HepG2 (cell line): ENCODE data around the gene CGB8. TPM values are rescaled to one million over a fixed set of nuclear protein-coding genes. Genes with fewer than 3 reads are reported as not detected.

Experiments used
- ARHGAP35 ChIP-seq: sonication (generic); formaldehyde crosslinking; IDR thresholded peaks from 2 replicates; pipeline ENCODE4 v1.9.0; 2022; ENCODE audit warnings: mild to moderate bottlenecking, inconsistent platforms, moderate library complexity, missing genetic modification reagents, borderline replicate concordance
- CERS6 ChIP-seq: sonication (generic); formaldehyde crosslinking; IDR thresholded peaks from 2 replicates; pipeline ENCODE4 v1.5.0; 2020; ENCODE audit warnings: missing genetic modification reagents
- GMEB1 ChIP-seq: sonication (generic); formaldehyde crosslinking; IDR thresholded peaks from 2 replicates; pipeline ENCODE4 v1.5.1; 2020; ENCODE audit warnings: missing genetic modification reagents, mild to moderate bottlenecking, borderline replicate concordance
- GMEB2 ChIP-seq: IDR thresholded peaks from 2 replicates; pipeline ENCODE4 v1.6.1; 2016; ENCODE audit warnings: missing biosample characterization, missing genetic modification reagents, low read depth
- HMGXB4 ChIP-seq, 2 experiments: sonication (generic) in 1 of 2; formaldehyde crosslinking in 1 of 2; IDR thresholded peaks; 2 replicates each; pipeline versions ENCODE4 v1.4.0 to v1.6.1; 2018 to 2020; ENCODE audit warnings: missing genetic modification reagents in 2 of 2, borderline replicate concordance in 1 of 2, low read depth in 1 of 2, mild to moderate bottlenecking in 1 of 2, missing biosample characterization in 1 of 2
- KLF16 ChIP-seq, 2 experiments: sonication (generic) in 1 of 2; formaldehyde crosslinking in 1 of 2; IDR thresholded peaks; 2 replicates each; pipeline versions ENCODE4 v1.6.1 to v1.8.0; 2016 to 2023; ENCODE audit warnings: missing genetic modification reagents in 2 of 2, missing compliant biosample characterization in 1 of 2
- MED13 ChIP-seq: sonication (generic); formaldehyde crosslinking; IDR thresholded peaks from 2 replicates; pipeline ENCODE4 v1.5.0; 2020; ENCODE audit warnings: missing genetic modification reagents
- MTA1 ChIP-seq: sonication (generic); formaldehyde crosslinking; IDR thresholded peaks from 2 replicates; pipeline ENCODE4 v1.4.0; 2020; ENCODE audit warnings: missing genetic modification reagents, mild to moderate bottlenecking, borderline replicate concordance
- MXD4 ChIP-seq: IDR thresholded peaks from 2 replicates; pipeline ENCODE4 v1.6.1; 2016; ENCODE audit warnings: mild to moderate bottlenecking, missing biosample characterization, missing genetic modification reagents
- NBN ChIP-seq: fragments of 450-650 bp; conservative IDR thresholded peaks from 2 replicates; pipeline ENCODE4 v1.6.1; 2017
- RAD21 ChIP-seq: fragments of 450-650 bp; formaldehyde crosslinking; IDR thresholded peaks from 2 replicates; pipeline ENCODE4 v1.5.0; 2020; ENCODE audit warnings: mild to moderate bottlenecking
- SCMH1 ChIP-seq: sonication (generic); formaldehyde crosslinking; IDR thresholded peaks from 2 replicates; pipeline ENCODE4 v1.9.0; 2021; ENCODE audit warnings: missing genetic modification reagents, mild to moderate bottlenecking, borderline replicate concordance
- STAT5B ChIP-seq: sonication (generic); formaldehyde crosslinking; IDR thresholded peaks from 2 replicates; pipeline ENCODE4 v1.4.0; 2020; ENCODE audit warnings: missing genetic modification reagents
- ZBTB7A ChIP-seq: sonication (generic); formaldehyde crosslinking; IDR thresholded peaks from 2 replicates; pipeline ENCODE4 v1.8.0; 2022; ENCODE audit warnings: mild to moderate bottlenecking, missing genetic modification reagents
- ZNF503 ChIP-seq: sonication (generic); formaldehyde crosslinking; IDR thresholded peaks from 2 replicates; pipeline ENCODE4 v1.4.0; 2020; ENCODE audit warnings: missing genetic modification reagents
- ZNF574 ChIP-seq: sonication (generic); formaldehyde crosslinking; IDR thresholded peaks from 2 replicates; pipeline ENCODE4 v1.4.0; 2020; ENCODE audit warnings: missing genetic modification reagents
- ZNF7 ChIP-seq: IDR thresholded peaks from 2 replicates; pipeline ENCODE4 v1.6.1; 2016; ENCODE audit warnings: missing biosample characterization, missing genetic modification reagents
- polyA plus RNA-seq, 8 experiments: library from polyadenylated mRNA; depleted of rRNA in 3 of 8; stranded (reverse) in 7 of 8; unstranded in 1 of 8; fragments of >200 nt; fragmentation: Illumina TruSeq in 4 of 8; extraction: Trizol in 4 of 8; gene quantifications; 2 replicates each; pipeline versions ENCODE4 v1.2.1 to v1.2.3, GENCODE V29; 2011 to 2016; ENCODE audit warnings: low read depth in 4 of 8, missing spikeins in 1 of 8, mixed read lengths in 1 of 8; ENCODE audit not compliant: insufficient read depth in 1 of 8
- total RNA-seq, 5 experiments: library from RNA; depleted of rRNA; stranded (reverse); fragments of >200 nt; fragmentation: Illumina TruSeq; extraction: Trizol; gene quantifications; 2 replicates each; pipeline ENCODE4 v1.2.3, GENCODE V29; 2016; ENCODE audit warnings: low read depth in 1 of 5

The CGB8 gene
- total and polyA plus RNA-seq, 2 of the 13 experiments (the other 11 are each of a cell fraction or from before 2014, with no cell fraction given): not detected

GRCh38 chr19:49085020-49085867 lies 36.3 kb upstream of the CGB8 start, which contains the start of gene SNRNP70 (continued):
- TF ChIP-seq STAT5B: peak; percentile 81; the same call in 1 of the 2 replicates
- no peak for TF ChIP-seq GMEB2 (CRISPR knock-in tag)
- TF ChIP-seq KLF16 (CRISPR knock-in tag; IDR thresholded peaks at IDR 0.05): peak; percentile 70 to 95; a peak in 3 of 4 replicates
- no peak for TF ChIP-seq SCMH1 (CRISPR knock-in tag)
- TF ChIP-seq RAD21 (CRISPR knock-in tag): peak; percentile 63
- no peak for TF ChIP-seq MTA1
- peak; percentile 95 for TF ChIP-seq MED13 (CRISPR knock-in tag)
- TF ChIP-seq MXD4: peak; percentile 66
- TF ChIP-seq ZBTB7A (CRISPR knock-in tag): peak; percentile 16; the same call in 1 of the 2 replicates
- no peak; the same call in 1 of the 2 replicates for TF ChIP-seq CERS6 (CRISPR knock-in tag)
- TF ChIP-seq ZNF503 (CRISPR knock-in tag): peak; percentile 71
- no peak for TF ChIP-seq ZNF7 (CRISPR knock-in tag)
- TF ChIP-seq GMEB1 (CRISPR knock-in tag): peak; percentile 69; the same call in 1 of the 2 replicates
- peak; percentile 93 for TF ChIP-seq ARHGAP35 (CRISPR knock-in tag)
- TF ChIP-seq HMGXB4 (CRISPR knock-in tag; IDR thresholded peaks at IDR 0.05; ENCODE audit: borderline replicate concordance in 1 of 2, low read depth in 1 of 2): peak; percentile 90 to 91
- TF ChIP-seq ZNF574 (CRISPR knock-in tag): peak; percentile 78
- no peak for TF ChIP-seq NBN
